Chondrocyte (in vitro differentiated cells): Measurements from ENCODE around the gene EDARADD. TPM values are rescaled to one million over a fixed set of nuclear protein-coding genes. Genes with fewer than 3 reads are reported as not detected.

ENCODE experiments used
- DNase-seq: peaks from one replicate; pipeline ENCODE4 v3.0.0; 2021; ENCODE audit warnings: mixed read lengths, low spot score
- H3K27ac Mint-ChIP-seq: one replicate; pipeline ENCODE4 v1.8.0; 2021; ENCODE audit warnings: mild to moderate bottlenecking, moderate library complexity, mixed read lengths; ENCODE audit not compliant: unreplicated experiment
- H3K27me3 Mint-ChIP-seq: 2 replicates; pipeline ENCODE4 v1.8.0; 2021; ENCODE audit warnings: low read depth, mixed read lengths
- H3K36me3 Mint-ChIP-seq: 2 replicates; pipeline ENCODE4 v1.8.0; 2021; ENCODE audit warnings: low read depth, mixed read lengths
- H3K4me1 Mint-ChIP-seq: 2 replicates; pipeline ENCODE4 v1.8.0; 2021; ENCODE audit warnings: low read depth, mild to moderate bottlenecking, mixed read lengths
- H3K4me3 Mint-ChIP-seq: one replicate; pipeline ENCODE4 v1.8.0; 2021; ENCODE audit warnings: mild to moderate bottlenecking, moderate library complexity, mixed read lengths; ENCODE audit not compliant: unreplicated experiment
- H3K9me3 Mint-ChIP-seq: 2 replicates; pipeline ENCODE4 v1.8.0; 2021; ENCODE audit warnings: low read depth, mixed read lengths
- CTCF ChIP-seq: fragments of 200-600 bp; sonication (generic); IDR thresholded peaks from 2 replicates; pipeline ENCODE4 v1.5.0; 2021; ENCODE audit warnings: antibody characterized with exemption, mild to moderate bottlenecking, moderate library complexity
- total RNA-seq: library from RNA; stranded (reverse); gene quantifications from 3 replicates; pipeline ENCODE4 v1.2.1, GENCODE V29; 2021

The EDARADD gene
- total RNA-seq, 1 donor from 2014 or later = 0.40 TPM

GRCh38 chr1:236494082-236494481, 100.0 kb downstream of the EDARADD start:
- H3K4me1 Mint-ChIP-seq = no peaks in the 10 kb centered on the region
- no peaks in the 10 kb centered on the region for H3K36me3 Mint-ChIP-seq
- TF ChIP-seq CTCF = no peak
- H3K9me3 Mint-ChIP-seq = no peaks in the 10 kb centered on the region
- no peak for DNase-seq
- peaks cover 3% of the 10 kb centered on the region for H3K27me3 Mint-ChIP-seq
- no peak overlapping the region for H3K27ac Mint-ChIP-seq
- H3K4me3 Mint-ChIP-seq = no peak overlapping the region

GRCh38 chr1:236494586-236495466, 100.7 kb downstream of the EDARADD start:
- Mint-ChIP-seq H3K4me1 (no peaks in the 10 kb centered on the region), H3K4me3 (no peak overlapping the region), H3K9me3 (no peaks in the 10 kb centered on the region), H3K36me3 (no peaks in the 10 kb centered on the region), H3K27ac (no peak overlapping the region), H3K27me3 (peaks cover 3% of the 10 kb centered on the region)
- no peak for TF ChIP-seq CTCF
- DNase-seq = no peak

GRCh38 chr1:236495467-236496112, 101.5 kb downstream of the EDARADD start:
- Mint-ChIP-seq H3K27me3 (peaks cover 3% of the 10 kb centered on the region), H3K4me3 (no peak overlapping the region), H3K9me3 (no peaks in the 10 kb centered on the region), H3K4me1 (no peaks in the 10 kb centered on the region), H3K36me3 (no peaks in the 10 kb centered on the region), H3K27ac (no peak overlapping the region)
- no peak for DNase-seq
- no peak for TF ChIP-seq CTCF

- no peaks in the 10 kb centered on the region for H3K9me3 Mint-ChIP-seq
Measured at GRCh38 chr1:236497908-236498307, 103.8 kb downstream of the EDARADD start.

More at GRCh38 chr1:236497908-236498307, 103.8 kb downstream of the EDARADD start:
- Mint-ChIP-seq H3K27ac (no peak overlapping the region), H3K27me3 (peaks cover 2% of the 10 kb centered on the region), H3K36me3 (no peaks in the 10 kb centered on the region), H3K4me1 (peaks cover 7% of the 10 kb centered on the region), H3K4me3 (no peak overlapping the region)
- no peak for DNase-seq
- TF ChIP-seq CTCF = no peak
